Lower leg skin (tissue), 4 donors: ENCODE results near the gene PLPP7. TPM values are rescaled to one million over a fixed set of nuclear protein-coding genes. Genes with fewer than 3 reads are reported as not detected.
"Not testable (repeated sequence)": the region's sequence is repeated elsewhere in the genome, so short reads cannot be mapped to it uniquely, and the experiment has no call there.

Experiments used
- DNase-seq, 2 donors: peaks; one replicate each; pipeline ENCODE4 v3.0.0-alpha.2; 2019; ENCODE audit warnings: low spot score in 2 of 2
- H3K4me3 ChIP-seq: fragments of 200-600 bp; sonication (generic); 2 replicates; pipeline ENCODE4 v1.5.1; 2017; ENCODE audit warnings: mild to moderate bottlenecking, low read depth; ENCODE audit not compliant: poor library complexity, severe bottlenecking
- CTCF ChIP-seq, 3 donors: fragments of 450-650 bp; IDR thresholded peaks; one replicate each; pipeline ENCODE4 v1.5.1; 2016; ENCODE audit warnings: antibody characterized with exemption in 3 of 3, mild to moderate bottlenecking in 3 of 3, moderate library complexity in 2 of 3
- POLR2A ChIP-seq, 2 donors: fragments of 450-650 bp; IDR thresholded peaks; one replicate each; pipeline ENCODE4 v1.6.1; 2016 to 2017; ENCODE audit warnings: antibody characterized with exemption in 2 of 2, mild to moderate bottlenecking in 1 of 2, moderate library complexity in 1 of 2
- WGBS, 2 donors: methylation state at CpG; one replicate each; pipeline ENCODE4 v1.1.5; 2018; 5-methylcytosine and 5-hydroxymethylcytosine counted together
- intact Hi-C: fragments of 100-400 bp; cut with DNase I; formaldehyde crosslinking; loops from one replicate; pipeline ENCODE4 v1.15.0; 2023; ENCODE audit warnings: low total_unique reads
- total RNA-seq, 4 donors: library from RNA; depleted of rRNA; stranded (reverse); fragments of >200 nt; gene quantifications; one replicate each; pipeline ENCODE4 v1.1.0, GENCODE V29; 2016

Gene PLPP7
- total RNA-seq, 4 donors from 2014 or later, result 0.27 to 2.6 (median 1.1) TPM; not detected in 1

- TF ChIP-seq POLR2A (IDR thresholded peaks at IDR 0.05), result no peak
- intact Hi-C loops, result loop anchor here (5.0 kb wide), 1 partner anchor 1433 kb away; no protein-coding TSS in a partner anchor
- no peak for DNase-seq
- 44 to 58% methylated on average over 11 of the region's 11 CpGs for WGBS, 2 donors
- H3K4me3 ChIP-seq, result no peak overlapping the region
These were observed 25.3 kb upstream of the PLPP7 start for GRCh38 chr9:131264231-131264630.

- no peak for TF ChIP-seq POLR2A (IDR thresholded peaks at IDR 0.05)
- no peak for TF ChIP-seq CTCF (IDR thresholded peaks at IDR 0.05)
- no peak overlapping the region for H3K4me3 ChIP-seq
- 47 to 51% methylated on average over 24 to 25 of the region's 26 CpGs for WGBS, 2 donors
- no peak for DNase-seq
- intact Hi-C loops, result no loop called here
These were observed 23.0 kb upstream of the PLPP7 start for GRCh38 chr9:131266266-131267229.

GRCh38 chr9:131270171-131271015, 19.1 kb upstream of the PLPP7 start:
- H3K4me3 ChIP-seq, result no peak overlapping the region

GRCh38 chr9:131271016-131271273, 18.6 kb upstream of the PLPP7 start:
- DNase-seq, H3K4me3 ChIP-seq, intact Hi-C loops: not testable (repeated sequence)
- WGBS, 2 donors, result 81 to 96% methylated on average over 1 of the region's 1 CpG

More at GRCh38 chr9:131270171-131271015, 19.1 kb upstream of the PLPP7 start:
- intact Hi-C loops, result no loop called here
- 70 to 75% methylated on average over 16 to 20 of the region's 20 CpGs for WGBS, 2 donors
- no peak for TF ChIP-seq CTCF (IDR thresholded peaks at IDR 0.05)
- peak; percentile 64 to 92 for DNase-seq

- 74 to 80% methylated on average over 6 of the region's 6 CpGs for WGBS, 2 donors
- no peak for DNase-seq
- H3K4me3 ChIP-seq, result no peak overlapping the region
- TF ChIP-seq POLR2A (IDR thresholded peaks at IDR 0.05) (no peak), CTCF (IDR thresholded peaks at IDR 0.05) (no peak)
- intact Hi-C loops, result no loop called here
These were observed 18.0 kb upstream of the PLPP7 start for GRCh38 chr9:131271506-131271931.

GRCh38 chr9:131272212-131272611, 17.3 kb upstream of the PLPP7 start:
- TF ChIP-seq CTCF (IDR thresholded peaks at IDR 0.05), result no peak
- no peak for TF ChIP-seq POLR2A (IDR thresholded peaks at IDR 0.05)
- intact Hi-C loops, result no loop called here
- DNase-seq, result no peak
- no peak overlapping the region for H3K4me3 ChIP-seq
- WGBS, 2 donors, result 80 to 94% methylated on average over 3 of the region's 3 CpGs
